Measurements from ENCODE around the gene ZNF746. TPM values are rescaled to one million over a fixed set of nuclear protein-coding genes. Genes with fewer than 3 reads are reported as not detected.

The ZNF746 gene
- total RNA-seq, 1 donor from 2014 or later, result 21.2 TPM

- no peak for TF ChIP-seq CTCF (conservative IDR thresholded peaks at IDR 0.05)
- no peak overlapping the region for H3K27ac Mint-ChIP-seq (ENCODE audit: unreplicated experiment)
- no peaks in the 10 kb centered on the region for H3K27me3 Mint-ChIP-seq (ENCODE audit: low read depth)
- no peaks in the 10 kb centered on the region for H3K36me3 Mint-ChIP-seq (ENCODE audit: low read depth)
- no peaks in the 10 kb centered on the region for H3K9me3 Mint-ChIP-seq
- DNase-seq (ENCODE audit: low read depth, low spot score), result no peak
- no peak overlapping the region for H3K4me3 Mint-ChIP-seq
- H3K4me1 Mint-ChIP-seq, result no peaks in the 10 kb centered on the region
Measured at GRCh38 chr7:149422914-149423301, 74.7 kb downstream of the ZNF746 start.

Other genes starting within 250 kb of the ZNF746 start
- 15.3 and 18.0 TPM in 2 replicates for gene ZNF783, start 235.6 kb downstream of the ZNF746 start, total RNA-seq
- gene ZNF777, start 36.7 kb downstream of the ZNF746 start, total RNA-seq, result 19.3 and 20.8 TPM in 2 replicates

Measured in neural crest cell (in vitro differentiated cells).